ENCODE data around the gene ANKRD39.

Gene ANKRD39

GRCh38 chr2:96848264-96848663 is 9.6 kb downstream of the ANKRD39 start:
- DNase-seq: no peak

- DNase-seq: no peak
Measured at GRCh38 chr2:96847586-96847985, 10.2 kb downstream of the ANKRD39 start.

GRCh38 chr2:96846825-96847224 is 11.0 kb downstream of the ANKRD39 start:
- DNase-seq: no peak

GRCh38 chr2:96844405-96844808 is 13.4 kb downstream of the ANKRD39 start:
- DNase-seq: no peak

GRCh38 chr2:96843538-96844268 is 14.1 kb downstream of the ANKRD39 start, which contains the start of gene ANKRD23:
TSS of gene ANKRD23 (minus strand) at chr2:96844021. CDS start at chr2:96843992, 29 bp downstream.
- DNase-seq: no peak

GRCh38 chr2:96842600-96842999 is 15.2 kb downstream of the ANKRD39 start:
- no peak for DNase-seq

GRCh38 chr2:96841701-96842495 is 15.9 kb downstream of the ANKRD39 start:
- DNase-seq: no peak

- DNase-seq: no peak
Measured at GRCh38 chr2:96839875-96840850, 17.7 kb downstream of the ANKRD39 start.

- DNase-seq: peak; percentile 81 to 89
Measured at GRCh38 chr2:96839293-96839874, 18.4 kb downstream of the ANKRD39 start.

- no peak for DNase-seq
Measured at GRCh38 chr2:96838345-96839292, 19.2 kb downstream of the ANKRD39 start.

GRCh38 chr2:96837575-96837974 is 20.2 kb downstream of the ANKRD39 start:
- no peak for DNase-seq

- no peak for DNase-seq
Measured at GRCh38 chr2:96835830-96836229, 22.0 kb downstream of the ANKRD39 start.

GRCh38 chr2:96832754-96833507 is 24.9 kb downstream of the ANKRD39 start:
- DNase-seq: no peak

- DNase-seq: no peak
Measured at GRCh38 chr2:96832408-96832753, 25.4 kb downstream of the ANKRD39 start.

GRCh38 chr2:96831679-96832078 is 26.1 kb downstream of the ANKRD39 start:
- no peak for DNase-seq

- DNase-seq: no peak
Measured at GRCh38 chr2:96830044-96830562, 27.7 kb downstream of the ANKRD39 start.

- DNase-seq: no peak
Measured at GRCh38 chr2:96828874-96829273, 28.9 kb downstream of the ANKRD39 start.

GRCh38 chr2:96828436-96828835 is 29.4 kb downstream of the ANKRD39 start:
- no peak for DNase-seq

GRCh38 chr2:96826546-96827278 is 31.1 kb downstream of the ANKRD39 start:
- no peak for DNase-seq

- no peak for DNase-seq
Measured at GRCh38 chr2:96825057-96825456, 32.8 kb downstream of the ANKRD39 start.

Data from stimulated activated CD4-positive, alpha-beta T cell treated with anti-CD3 and anti-CD28 coated beads, Interleukin-2, amount 100 ng/mL, for 24 hours (primary cell).